GM12892 (cell line): ENCODE measurements around the gene LDLRAD4.

Source experiments
- DNase-seq: peaks from one replicate; pipeline ENCODE4 v3.0.0; 2011; ENCODE audit not compliant: insufficient read length
- FAIRE-seq: peaks from 2 replicates; lab custom pipeline; 2011; peaks lifted over from hg19 to GRCh38; lab: Jason Lieb, UNC
- POLR2A ChIP-seq: IDR thresholded peaks from 2 replicates; pipeline ENCODE4 v1.6.1; 2011; ENCODE audit warnings: low read depth, low read length, control low read depth
- POLR2AphosphoS5 ChIP-seq: IDR thresholded peaks from 2 replicates; pipeline ENCODE4 v1.6.1; 2011; ENCODE audit warnings: low read depth, low read length, control low read depth
- TAF1 ChIP-seq: IDR thresholded peaks from 2 replicates; pipeline ENCODE4 v1.6.1; 2011; ENCODE audit warnings: low read depth, mild to moderate bottlenecking, control low read depth, low read length, borderline replicate concordance

Gene LDLRAD4

DNA sequence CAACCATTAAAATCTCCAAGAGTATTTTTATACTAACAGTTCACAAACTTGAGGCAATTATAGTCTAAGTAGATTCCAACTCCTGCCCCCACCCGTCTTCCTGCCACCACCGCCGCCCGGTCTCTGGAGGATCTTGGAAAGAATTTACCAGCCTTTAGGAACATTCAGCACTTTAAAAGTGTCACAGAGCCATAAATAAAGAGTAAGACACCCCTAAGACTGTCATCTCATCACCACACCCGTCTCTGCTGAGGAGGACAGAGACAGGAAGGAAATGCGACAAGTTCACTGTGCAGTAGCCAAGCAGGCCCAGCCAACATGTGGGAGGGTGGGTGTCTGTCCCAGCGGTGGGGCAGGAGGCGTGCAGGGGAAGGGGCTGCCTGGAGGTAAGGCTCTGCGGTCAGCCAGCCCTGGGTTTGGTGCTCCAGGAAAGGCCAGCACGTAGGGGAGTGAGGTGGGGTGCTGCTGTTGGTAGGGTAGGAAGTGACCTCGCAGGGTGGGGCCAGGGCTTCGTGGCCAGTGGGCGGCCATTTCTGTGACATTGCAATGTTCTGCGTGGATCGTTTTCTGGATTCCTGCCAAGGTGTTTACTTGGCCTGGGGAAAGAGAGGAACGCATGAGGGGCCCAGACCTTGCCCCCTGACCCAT, 396.2 kb downstream of the LDLRAD4 start:
- no peak for DNase-seq
- TF ChIP-seq TAF1 = no peak
- TF ChIP-seq POLR2AphosphoS5 = peak; percentile 79
- TF ChIP-seq POLR2A = peak; percentile 65
- peak; percentile 84 for FAIRE-seq

DNA sequence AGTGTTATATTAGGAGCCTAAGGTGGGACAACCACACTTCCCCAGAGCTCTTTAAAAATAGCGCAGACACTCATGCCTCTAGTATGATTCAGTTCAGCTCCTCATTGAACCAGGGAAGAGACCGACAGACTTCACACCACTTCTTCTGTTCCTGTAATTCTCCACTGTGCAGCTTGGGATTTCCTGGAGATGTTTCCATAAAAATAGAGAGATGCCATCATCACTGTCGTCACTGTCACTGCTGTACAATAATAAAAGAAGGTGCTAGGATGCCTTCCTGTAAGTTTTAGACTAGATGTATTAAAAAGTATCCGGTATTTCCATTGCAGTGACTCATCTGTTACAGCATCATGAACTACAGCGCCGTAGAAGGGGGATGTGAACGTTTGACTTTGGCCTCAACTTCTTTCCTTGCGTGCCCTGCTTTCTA, 396.9 kb downstream of the LDLRAD4 start:
- TF ChIP-seq POLR2AphosphoS5 = no peak
- no peak for TF ChIP-seq TAF1
- TF ChIP-seq POLR2A = no peak
- peak; percentile 62 for FAIRE-seq
- DNase-seq = no peak

DNA sequence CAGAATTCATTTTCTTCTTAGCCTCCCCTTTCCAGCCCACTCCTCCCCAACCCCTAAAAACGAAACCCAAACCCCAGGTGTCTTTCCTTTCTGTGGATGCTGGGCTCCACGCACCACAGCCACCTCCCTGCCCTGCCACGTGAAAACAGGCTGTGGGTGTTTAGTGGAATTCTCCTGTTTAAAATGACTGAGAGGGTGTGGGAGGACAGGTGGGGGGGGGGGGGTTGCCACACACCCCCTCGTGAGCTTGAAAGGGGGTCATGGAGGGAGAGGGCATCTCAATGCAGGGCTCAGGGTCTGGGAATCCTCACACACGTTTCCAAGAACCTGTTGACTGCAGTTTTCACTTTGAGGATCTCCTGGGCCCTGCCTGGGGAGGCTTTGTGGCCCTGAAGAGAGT, 397.5 kb downstream of the LDLRAD4 start:
- no peak for DNase-seq
- TF ChIP-seq POLR2AphosphoS5 (no peak), POLR2A (no peak), TAF1 (no peak)
- FAIRE-seq = no peak

DNA sequence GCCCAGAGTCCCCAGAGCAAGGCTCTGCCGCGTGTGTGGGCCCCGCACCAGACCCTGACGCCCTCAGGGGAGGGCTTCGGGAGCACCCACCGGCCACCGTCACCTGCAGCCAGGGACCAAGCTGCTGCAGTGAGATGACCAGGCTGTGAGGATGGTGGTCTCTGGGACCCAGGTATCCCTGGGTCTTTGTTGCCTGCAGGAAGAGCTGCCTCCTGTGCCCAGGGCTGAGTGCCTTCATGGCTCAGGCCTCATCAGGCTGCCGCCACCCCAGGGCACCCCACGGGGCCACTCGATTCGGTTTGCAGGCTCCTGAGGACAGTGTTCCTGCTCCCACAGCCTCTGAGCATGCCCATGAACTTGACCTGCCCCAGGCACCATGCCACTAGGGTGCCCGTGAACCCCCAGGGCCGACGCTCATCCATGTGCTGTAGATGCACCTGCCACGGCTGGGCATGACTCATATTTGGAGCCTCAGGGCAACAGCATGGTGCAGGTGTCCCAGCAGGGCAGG, 398.0 kb downstream of the LDLRAD4 start:
- TF ChIP-seq POLR2AphosphoS5 (0 out of 2 replicates have a peak, but pooled peaks have one; percentile 32), TAF1 (no peak), POLR2A (0 out of 2 replicates have a peak, but pooled peaks have one; percentile 17)
- no peak for DNase-seq
- no peak for FAIRE-seq

DNA sequence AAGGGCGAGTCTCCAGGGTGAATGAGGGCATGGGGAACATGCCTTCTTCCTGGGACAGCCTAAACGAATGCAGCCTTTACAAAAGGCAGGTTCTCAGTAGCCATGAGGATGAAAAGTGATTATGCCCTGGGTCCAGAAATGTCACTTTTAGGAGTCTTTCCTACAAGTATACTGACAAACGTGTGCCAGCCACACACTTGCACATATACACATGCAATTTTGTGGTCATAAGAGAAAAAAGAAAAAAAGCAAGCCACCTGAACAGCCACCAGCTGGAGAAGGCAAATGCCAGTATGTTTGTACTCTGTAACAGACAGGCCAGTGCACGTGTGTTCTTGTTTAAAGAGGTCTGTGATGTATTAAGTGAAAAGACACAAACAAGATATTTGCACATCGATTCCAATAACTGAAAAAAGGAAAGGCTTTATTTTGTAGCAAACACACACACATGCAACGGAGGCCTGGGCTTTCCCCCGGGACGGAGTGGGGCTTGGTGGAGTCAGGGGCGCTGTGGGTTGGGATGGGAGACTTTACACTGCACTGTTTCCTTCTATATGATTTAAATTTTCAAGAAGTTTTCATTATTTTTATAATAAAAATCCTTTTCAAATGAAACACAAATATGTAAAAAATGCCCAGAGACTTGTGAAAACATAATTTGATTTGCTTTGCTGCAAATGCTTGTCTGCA, 399.4 kb downstream of the LDLRAD4 start:
- no peak for TF ChIP-seq TAF1
- no peak for TF ChIP-seq POLR2A
- TF ChIP-seq POLR2AphosphoS5 = no peak
- FAIRE-seq (no peak), DNase-seq (no peak)

DNA sequence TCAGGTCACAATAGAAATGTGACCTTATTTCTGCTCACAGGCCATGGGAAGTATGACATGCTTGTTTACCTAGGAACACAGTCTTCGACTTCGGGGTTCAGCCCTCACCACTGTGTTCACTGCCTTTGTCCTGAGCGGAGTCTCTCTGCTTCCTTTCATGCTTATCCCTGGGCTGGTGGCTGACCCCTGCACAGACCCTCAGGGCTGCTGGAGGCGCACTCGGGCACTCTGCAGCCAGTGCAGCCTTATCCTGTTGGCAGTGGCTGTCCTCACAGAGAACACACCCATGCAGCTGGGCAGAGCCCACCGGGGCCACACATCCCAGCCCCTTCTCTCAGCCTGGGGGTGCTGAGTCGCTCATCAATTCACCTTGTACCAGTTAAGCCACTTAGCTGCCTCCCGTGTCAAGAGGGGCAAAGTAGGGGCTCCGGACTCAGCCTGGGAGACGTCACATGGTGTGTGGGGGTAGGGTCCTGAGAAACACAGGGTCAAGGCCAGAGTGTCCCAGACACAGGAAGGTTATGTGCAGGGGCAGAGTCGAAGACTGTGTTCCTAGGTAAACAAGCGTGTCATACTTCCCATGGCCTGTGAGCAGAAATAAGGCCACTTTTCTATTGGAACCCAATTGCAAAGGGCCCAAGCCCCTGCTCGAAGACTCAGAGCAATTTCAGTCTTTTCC, 400.3 kb downstream of the LDLRAD4 start:
- DNase-seq = no peak
- TF ChIP-seq TAF1 (no peak), POLR2A (no peak), POLR2AphosphoS5 (no peak)
- FAIRE-seq = no peak

DNA sequence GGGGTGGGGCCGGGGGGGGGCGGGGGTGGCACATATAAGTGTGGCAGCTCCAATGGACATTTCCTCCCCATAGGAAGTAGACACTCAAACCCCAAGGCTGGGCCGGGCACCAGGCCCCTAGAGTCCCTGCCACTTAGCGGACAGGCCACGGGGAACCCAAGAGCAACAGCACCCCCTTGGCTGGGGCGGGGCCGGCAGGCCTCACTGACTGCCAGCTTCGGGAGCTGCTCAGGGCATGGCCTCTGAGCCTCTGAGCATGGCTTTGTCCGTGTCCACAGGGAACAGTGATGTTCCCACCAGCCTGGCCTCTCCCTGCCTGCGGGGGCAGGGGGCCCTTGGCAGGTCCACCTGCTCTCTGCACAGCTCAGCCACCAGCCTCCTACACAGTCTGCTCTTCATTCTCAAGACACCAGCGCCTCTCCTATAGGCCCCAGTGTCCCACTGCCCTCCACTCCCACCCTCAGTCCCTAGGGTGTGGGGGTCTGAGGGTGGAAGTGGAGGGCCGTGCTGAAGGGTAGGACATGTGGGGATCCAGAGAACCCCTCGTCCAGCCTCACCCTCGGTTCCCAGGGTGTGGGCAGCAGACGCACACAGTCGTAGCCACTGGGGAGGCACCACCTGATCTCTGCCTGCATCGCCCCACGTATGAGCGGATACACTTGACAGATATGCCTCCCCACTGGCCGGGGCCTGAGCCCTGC, 401.1 kb downstream of the LDLRAD4 start:
- TF ChIP-seq TAF1 (no peak), POLR2AphosphoS5 (no peak), POLR2A (no peak)
- FAIRE-seq (no peak), DNase-seq (no peak)

DNA sequence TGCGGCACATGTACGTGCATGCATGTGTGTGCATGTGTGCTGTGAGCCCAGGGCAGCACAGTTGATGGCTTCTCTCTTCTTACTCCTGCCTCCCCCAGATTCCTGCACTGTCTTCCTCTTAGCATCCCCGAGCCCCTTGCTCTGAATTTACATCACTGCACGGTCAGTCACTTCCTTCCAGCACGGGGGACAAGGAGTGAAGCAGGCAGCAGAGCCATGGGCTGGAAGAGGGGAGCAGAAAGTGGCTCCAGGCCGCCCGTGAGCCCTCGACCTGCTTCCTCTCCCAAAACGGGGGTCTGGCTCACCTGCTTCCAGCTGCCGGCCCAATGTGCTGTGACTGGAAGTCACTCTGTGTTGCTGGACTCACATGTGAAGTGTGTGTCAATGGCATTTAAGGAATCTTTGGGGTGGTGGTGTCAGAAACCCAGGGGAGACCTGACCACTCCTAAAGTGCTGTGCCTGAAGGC, 401.7 kb downstream of the LDLRAD4 start:
- DNase-seq (no peak), FAIRE-seq (no peak)
- no peak for TF ChIP-seq POLR2A
- no peak for TF ChIP-seq POLR2AphosphoS5
- no peak for TF ChIP-seq TAF1

DNA sequence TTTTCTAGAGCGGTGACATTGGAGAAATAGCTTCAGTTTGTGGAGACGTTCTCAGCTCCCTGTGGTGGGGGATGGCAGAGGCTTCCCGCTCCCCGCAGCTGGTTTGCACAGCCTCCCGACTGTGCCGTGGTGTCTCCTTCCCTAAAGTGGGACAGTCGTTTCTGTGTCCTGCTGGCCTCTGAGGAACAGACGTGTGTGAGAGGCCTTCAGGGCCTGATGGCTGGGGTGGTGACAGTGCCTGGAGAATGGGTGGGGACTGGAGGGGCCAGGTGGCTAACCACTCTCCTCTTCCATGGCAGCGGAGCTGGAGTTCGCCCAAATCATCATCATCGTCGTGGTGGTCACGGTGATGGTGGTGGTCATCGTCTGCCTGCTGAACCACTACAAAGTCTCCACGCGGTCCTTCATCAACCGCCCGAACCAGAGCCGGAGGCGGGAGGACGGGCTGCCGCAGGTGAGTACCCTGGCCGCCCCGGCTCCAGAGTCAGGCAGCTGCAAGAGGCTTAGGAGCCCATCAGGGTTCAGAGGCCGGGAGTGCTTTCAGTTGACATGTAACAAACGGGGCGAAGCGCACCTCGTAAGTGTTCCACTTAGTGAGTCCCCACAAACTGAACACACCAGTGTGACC, 402.4 kb downstream of the LDLRAD4 start:
- TF ChIP-seq TAF1 (no peak), POLR2AphosphoS5 (no peak), POLR2A (no peak)
- DNase-seq (no peak), FAIRE-seq (no peak)

DNA sequence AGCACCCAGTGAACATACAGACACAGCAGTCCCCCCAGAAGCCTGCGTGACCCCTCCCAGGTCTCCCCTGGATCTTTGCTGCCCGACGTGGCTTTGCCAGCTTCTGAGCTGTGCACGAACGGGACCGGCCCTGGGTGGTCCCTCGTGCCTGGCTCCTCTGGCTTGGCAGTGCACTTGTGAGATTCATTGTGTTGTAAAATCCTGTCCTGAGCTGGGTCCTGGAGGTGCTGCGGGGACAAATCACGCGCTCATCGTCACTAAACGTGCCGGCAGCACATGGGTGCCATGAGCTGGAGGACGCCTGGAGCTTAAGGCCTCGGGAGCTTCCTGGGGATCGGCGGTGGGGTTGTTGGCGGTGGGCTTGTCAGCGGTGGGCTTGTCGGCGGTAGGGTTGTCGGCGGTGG, 402.9 kb downstream of the LDLRAD4 start:
- DNase-seq (no peak), FAIRE-seq (no peak)
- TF ChIP-seq POLR2A = no peak
